Fibroblast of mammary gland (primary cell): ENCODE measurements around the gene DCDC1.
"Not testable (repeated sequence)": the region's sequence is repeated elsewhere in the genome, so short reads cannot be mapped to it uniquely, and the experiment has no call there.

ENCODE experiments used
- DNase-seq: peaks from one replicate; pipeline ENCODE4 v3.0.0-alpha.2; 2010; ENCODE audit warnings: low read depth
- H3K4me3 ChIP-seq: 2 replicates; pipeline ENCODE4 v1.5.1; 2011; ENCODE audit warnings: low read depth, mild to moderate bottlenecking, low read length, moderate library complexity; ENCODE audit not compliant: control insufficient read depth
- TF ChIP-seq, protein P1 (sequence below): conservative IDR thresholded peaks from 2 replicates; pipeline ENCODE4 v1.5.1; 2011; ENCODE audit warnings: low read depth, low read length, inconsistent platforms; ENCODE audit not compliant: control insufficient read depth, insufficient read depth

DCDC1 gene

DNA sequence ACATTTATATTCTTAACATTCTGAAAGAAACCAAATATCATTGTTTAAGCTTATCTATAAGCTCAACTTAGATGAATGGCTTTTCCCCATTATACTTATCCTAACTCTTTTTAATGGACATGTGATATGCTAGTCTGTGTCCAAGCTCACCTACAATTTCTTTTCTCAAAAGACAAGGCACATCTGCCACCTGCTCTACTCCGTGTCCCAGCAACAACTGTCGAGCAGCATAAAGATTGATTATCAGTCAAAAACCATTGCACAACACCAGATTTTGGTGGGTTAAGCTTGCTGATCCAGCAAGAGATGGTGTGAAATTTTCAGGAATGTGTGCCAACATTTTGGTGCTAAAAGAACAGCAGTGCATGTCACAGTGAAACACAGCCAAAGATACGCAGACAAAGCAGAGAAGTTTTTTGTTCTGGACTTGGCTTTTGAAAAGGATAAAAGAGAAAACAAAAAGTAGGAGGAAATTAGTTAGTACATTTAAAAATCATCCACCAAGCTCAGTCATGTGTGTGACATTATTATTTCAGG, 65.8 kb downstream of the DCDC1 start:
- no peak overlapping the region for H3K4me3 ChIP-seq
- DNase-seq: no peak
- TF ChIP-seq, protein P1, sequence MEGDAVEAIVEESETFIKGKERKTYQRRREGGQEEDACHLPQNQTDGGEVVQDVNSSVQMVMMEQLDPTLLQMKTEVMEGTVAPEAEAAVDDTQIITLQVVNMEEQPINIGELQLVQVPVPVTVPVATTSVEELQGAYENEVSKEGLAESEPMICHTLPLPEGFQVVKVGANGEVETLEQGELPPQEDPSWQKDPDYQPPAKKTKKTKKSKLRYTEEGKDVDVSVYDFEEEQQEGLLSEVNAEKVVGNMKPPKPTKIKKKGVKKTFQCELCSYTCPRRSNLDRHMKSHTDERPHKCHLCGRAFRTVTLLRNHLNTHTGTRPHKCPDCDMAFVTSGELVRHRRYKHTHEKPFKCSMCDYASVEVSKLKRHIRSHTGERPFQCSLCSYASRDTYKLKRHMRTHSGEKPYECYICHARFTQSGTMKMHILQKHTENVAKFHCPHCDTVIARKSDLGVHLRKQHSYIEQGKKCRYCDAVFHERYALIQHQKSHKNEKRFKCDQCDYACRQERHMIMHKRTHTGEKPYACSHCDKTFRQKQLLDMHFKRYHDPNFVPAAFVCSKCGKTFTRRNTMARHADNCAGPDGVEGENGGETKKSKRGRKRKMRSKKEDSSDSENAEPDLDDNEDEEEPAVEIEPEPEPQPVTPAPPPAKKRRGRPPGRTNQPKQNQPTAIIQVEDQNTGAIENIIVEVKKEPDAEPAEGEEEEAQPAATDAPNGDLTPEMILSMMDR: no peak

DNA sequence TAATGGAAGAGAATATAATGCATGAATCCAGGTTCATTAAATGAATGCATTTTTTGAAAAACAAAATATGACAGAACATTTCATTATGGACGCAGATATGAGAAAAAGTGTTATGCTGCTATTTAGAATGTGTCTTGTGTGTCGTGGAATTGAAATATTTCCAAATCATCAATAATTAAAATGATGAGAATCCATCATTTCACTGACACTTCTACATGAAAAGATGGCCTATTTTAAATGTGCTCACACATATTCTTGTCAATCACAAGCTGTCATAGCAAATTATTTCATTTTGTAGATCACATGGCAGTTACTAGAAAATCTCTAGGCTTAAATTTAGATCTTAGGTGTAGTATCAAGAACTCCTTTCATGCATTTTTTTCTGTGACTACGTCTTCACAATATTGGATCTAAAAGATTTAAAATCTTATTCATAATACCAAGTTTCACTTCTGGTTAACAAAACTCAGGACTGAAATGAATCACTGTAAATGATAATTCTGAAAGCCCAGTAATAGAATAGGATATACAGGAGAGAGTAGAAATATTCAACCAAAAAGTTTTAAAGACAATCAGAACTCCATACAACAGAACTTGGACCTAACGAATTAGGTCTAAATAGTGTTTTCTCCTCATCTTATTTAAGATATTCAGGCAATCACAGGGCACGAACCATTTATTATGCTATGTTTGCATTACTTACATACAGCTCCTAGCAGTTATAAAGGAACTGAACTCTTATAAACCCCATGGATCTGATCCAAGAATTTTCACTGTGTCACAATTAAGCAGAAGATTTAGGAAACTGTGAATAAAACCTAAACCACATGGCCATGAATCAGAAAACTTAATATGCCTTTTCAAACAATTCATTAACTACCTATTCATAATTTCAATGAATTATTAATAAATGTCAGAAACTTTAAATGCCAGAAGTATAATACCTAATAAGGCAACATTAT, 67.7 kb downstream of the DCDC1 start:
- DNase-seq: no peak
- TF ChIP-seq, protein P1: no peak
- H3K4me3 ChIP-seq: no peak overlapping the region

GRCh38 chr11:31295308-31295707, 74.2 kb downstream of the DCDC1 start:
- TF ChIP-seq, protein P1: no peak
- H3K4me3 ChIP-seq: no peak overlapping the region
- DNase-seq: no peak

GRCh38 chr11:31273527-31273926, 96.0 kb downstream of the DCDC1 start:
- not testable (repeated sequence) for H3K4me3 ChIP-seq, DNase-seq

- no peak for DNase-seq
- TF ChIP-seq, protein P1: no peak
- H3K4me3 ChIP-seq: no peak overlapping the region
These were observed 101.8 kb downstream of the DCDC1 start for GRCh38 chr11:31267720-31268119.

DNA sequence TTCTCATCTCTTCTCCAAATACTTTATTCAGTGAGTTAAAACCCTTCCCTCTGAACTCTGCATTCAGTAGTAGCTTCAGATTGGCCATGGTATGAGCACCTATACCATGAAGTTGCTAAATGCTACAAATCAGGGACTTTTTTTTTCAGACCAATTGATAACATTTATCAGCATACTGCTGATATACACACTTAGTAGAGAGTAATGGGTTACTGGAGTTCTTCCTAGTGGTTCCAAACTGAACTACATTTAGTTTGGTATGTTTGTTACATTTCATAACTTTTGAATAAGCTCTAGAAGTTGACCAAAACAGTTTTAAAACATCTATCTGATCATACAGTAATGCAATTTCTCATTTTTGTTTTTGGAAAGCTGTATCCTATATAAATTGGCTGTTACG, 104.7 kb downstream of the DCDC1 start:
- TF ChIP-seq, protein P1: no peak
- no peak for DNase-seq
- H3K4me3 ChIP-seq: no peak overlapping the region

DNA sequence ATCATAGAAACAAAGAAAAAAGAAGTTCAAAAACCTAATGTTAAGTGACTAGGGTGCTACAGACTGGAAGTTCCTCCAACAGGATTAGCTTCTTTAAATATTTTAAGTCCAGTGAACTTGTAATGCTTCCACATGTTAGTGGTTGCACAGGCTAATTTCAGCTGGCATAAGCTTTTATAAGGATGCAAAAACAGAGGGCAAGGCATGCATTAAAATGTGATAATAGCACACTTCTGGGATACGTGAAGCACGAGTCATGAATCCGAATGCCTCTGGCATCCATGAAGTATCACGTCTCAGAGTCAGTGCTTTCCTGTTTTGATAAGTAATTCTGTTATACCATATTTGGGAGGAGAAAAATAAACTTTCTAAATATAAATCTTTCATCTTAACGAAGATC, 106.8 kb downstream of the DCDC1 start:
- no peak overlapping the region for H3K4me3 ChIP-seq
- DNase-seq: peak; percentile 6
- TF ChIP-seq, protein P1: no peak
